ENCODE data around the gene SUDS3. TPM values are rescaled to one million over a fixed set of nuclear protein-coding genes. Genes with fewer than 3 reads are reported as not detected.

Gene SUDS3
- total and polyA plus RNA-seq, 2 experiments from 2014 or later: 53.0 to 77.1 TPM

GRCh38 chr12:118330421-118331018 is 45.8 kb upstream of the SUDS3 start (continued):
- TF ChIP-seq, protein P1, sequence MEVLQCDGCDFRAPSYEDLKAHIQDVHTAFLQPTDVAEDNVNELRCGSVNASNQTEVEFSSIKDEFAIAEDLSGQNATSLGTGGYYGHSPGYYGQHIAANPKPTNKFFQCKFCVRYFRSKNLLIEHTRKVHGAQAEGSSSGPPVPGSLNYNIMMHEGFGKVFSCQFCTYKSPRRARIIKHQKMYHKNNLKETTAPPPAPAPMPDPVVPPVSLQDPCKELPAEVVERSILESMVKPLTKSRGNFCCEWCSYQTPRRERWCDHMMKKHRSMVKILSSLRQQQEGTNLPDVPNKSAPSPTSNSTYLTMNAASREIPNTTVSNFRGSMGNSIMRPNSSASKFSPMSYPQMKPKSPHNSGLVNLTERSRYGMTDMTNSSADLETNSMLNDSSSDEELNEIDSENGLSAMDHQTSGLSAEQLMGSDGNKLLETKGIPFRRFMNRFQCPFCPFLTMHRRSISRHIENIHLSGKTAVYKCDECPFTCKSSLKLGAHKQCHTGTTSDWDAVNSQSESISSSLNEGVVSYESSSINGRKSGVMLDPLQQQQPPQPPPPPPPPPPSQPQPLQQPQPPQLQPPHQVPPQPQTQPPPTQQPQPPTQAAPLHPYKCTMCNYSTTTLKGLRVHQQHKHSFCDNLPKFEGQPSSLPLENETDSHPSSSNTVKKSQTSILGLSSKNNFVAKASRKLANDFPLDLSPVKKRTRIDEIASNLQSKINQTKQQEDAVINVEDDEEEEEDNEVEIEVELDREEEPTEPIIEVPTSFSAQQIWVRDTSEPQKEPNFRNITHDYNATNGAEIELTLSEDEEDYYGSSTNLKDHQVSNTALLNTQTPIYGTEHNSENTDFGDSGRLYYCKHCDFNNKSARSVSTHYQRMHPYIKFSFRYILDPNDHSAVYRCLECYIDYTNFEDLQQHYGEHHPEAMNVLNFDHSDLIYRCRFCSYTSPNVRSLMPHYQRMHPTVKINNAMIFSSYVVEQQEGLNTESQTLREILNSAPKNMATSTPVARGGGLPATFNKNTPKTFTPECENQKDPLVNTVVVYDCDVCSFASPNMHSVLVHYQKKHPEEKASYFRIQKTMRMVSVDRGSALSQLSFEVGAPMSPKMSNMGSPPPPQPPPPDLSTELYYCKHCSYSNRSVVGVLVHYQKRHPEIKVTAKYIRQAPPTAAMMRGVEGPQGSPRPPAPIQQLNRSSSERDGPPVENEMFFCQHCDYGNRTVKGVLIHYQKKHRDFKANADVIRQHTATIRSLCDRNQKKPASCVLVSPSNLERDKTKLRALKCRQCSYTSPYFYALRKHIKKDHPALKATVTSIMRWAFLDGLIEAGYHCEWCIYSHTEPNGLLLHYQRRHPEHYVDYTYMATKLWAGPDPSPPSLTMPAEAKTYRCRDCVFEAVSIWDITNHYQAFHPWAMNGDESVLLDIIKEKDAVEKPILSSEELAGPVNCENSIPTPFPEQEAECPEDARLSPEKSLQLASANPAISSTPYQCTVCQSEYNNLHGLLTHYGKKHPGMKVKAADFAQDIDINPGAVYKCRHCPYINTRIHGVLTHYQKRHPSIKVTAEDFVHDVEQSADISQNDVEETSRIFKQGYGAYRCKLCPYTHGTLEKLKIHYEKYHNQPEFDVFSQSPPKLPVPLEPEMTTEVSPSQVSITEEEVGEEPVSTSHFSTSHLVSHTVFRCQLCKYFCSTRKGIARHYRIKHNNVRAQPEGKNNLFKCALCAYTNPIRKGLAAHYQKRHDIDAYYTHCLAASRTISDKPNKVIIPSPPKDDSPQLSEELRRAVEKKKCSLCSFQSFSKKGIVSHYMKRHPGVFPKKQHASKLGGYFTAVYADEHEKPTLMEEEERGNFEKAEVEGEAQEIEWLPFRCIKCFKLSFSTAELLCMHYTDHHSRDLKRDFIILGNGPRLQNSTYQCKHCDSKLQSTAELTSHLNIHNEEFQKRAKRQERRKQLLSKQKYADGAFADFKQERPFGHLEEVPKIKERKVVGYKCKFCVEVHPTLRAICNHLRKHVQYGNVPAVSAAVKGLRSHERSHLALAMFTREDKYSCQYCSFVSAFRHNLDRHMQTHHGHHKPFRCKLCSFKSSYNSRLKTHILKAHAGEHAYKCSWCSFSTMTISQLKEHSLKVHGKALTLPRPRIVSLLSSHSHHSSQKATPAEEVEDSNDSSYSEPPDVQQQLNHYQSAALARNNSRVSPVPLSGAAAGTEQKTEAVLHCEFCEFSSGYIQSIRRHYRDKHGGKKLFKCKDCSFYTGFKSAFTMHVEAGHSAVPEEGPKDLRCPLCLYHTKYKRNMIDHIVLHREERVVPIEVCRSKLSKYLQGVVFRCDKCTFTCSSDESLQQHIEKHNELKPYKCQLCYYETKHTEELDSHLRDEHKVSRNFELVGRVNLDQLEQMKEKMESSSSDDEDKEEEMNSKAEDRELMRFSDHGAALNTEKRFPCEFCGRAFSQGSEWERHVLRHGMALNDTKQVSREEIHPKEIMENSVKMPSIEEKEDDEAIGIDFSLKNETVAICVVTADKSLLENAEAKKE (CRISPR knock-in tag; IDR thresholded peaks at IDR 0.05): no peak
- TF ChIP-seq EZH2 (IDR thresholded peaks at IDR 0.05; ENCODE audit: low read depth, unreplicated experiment) (no peak), NANOG (IDR thresholded peaks at IDR 0.05; ENCODE audit: borderline replicate concordance) (no peak), STAT1 (IDR thresholded peaks at IDR 0.05; ENCODE audit: unreplicated experiment) (no peak), POLR2AphosphoS5 (IDR thresholded peaks at IDR 0.05; ENCODE audit: low read depth) (no peak), CREB1 (CRISPR knock-in tag; IDR thresholded peaks at IDR 0.05; ENCODE audit: low read depth) (no peak)

- Histone ChIP-seq H3K79me2 (replicated peaks; ENCODE audit: insufficient read depth) (no peaks in the 10 kb centered on the region), H3K27ac (ENCODE audit: low read depth) (no peak overlapping the region), H3K27me3 (ENCODE audit: insufficient read depth) (no peaks in the 10 kb centered on the region), H3K9me2 (ENCODE audit: insufficient read depth) (no peaks in the 10 kb centered on the region), H3K36me3 (ENCODE audit: insufficient read depth) (no peaks in the 10 kb centered on the region), H4K20me1 (replicated peaks; ENCODE audit: insufficient read depth) (no peaks in the 10 kb centered on the region), H3K4me3 (no peak overlapping the region), H3F3A (replicated peaks; ENCODE audit: low read depth) (no peaks in the 10 kb centered on the region), H3K4me1 (ENCODE audit: insufficient read depth) (no peaks in the 10 kb centered on the region), H2AFZ (no peak overlapping the region), H3K4me2 (no peak overlapping the region)
- no peak overlapping the region for H3K4me3 Mint-ChIP-seq
- ATAC-seq (no peak), DNase-seq (ENCODE audit: low spot score) (no peak)
- H3K27me3 Mint-ChIP-seq (ENCODE audit: insufficient read depth, low read depth, poor library complexity): peaks cover 2% of the 10 kb centered on the region
- H3K4me1 Mint-ChIP-seq: peaks cover 4% of the 10 kb centered on the region
- H3K9me3 Mint-ChIP-seq: no peaks in the 10 kb centered on the region
- no peak overlapping the region for H3K27ac Mint-ChIP-seq
- no peaks in the 10 kb centered on the region; the same call in 2 of the 3 replicates for H3K36me3 Mint-ChIP-seq (ENCODE audit: low read depth)
- TF ChIP-seq EZH2phosphoT487 (IDR thresholded peaks at IDR 0.05; ENCODE audit: unreplicated experiment): no peak
- no peak for TF ChIP-seq JUNB (IDR thresholded peaks at IDR 0.05; ENCODE audit: unreplicated experiment)
- TF ChIP-seq EZH2 (IDR thresholded peaks at IDR 0.05; ENCODE audit: low read depth, unreplicated experiment): no peak
- no peak for TF ChIP-seq POLR2AphosphoS5 (IDR thresholded peaks at IDR 0.05; ENCODE audit: low read depth)
- TF ChIP-seq ZNF331 (CRISPR knock-in tag; IDR thresholded peaks at IDR 0.05; ENCODE audit: low read depth): no peak
- TF ChIP-seq CTCF (conservative IDR thresholded peaks at IDR 0.05; ENCODE audit: low read depth in 2 of 2): no peak
- TF ChIP-seq CREB1 (CRISPR knock-in tag; IDR thresholded peaks at IDR 0.05; ENCODE audit: low read depth): no peak
Measured at GRCh38 chr12:118332511-118332910, 43.8 kb upstream of the SUDS3 start.

Measured in GM23338 (cell line).